Effector memory CD8-positive, alpha-beta T cell (primary cell): ENCODE results near the gene NUDCD3.

Experiments used
- ATAC-seq: fragments of 150-1000 bp; cut with Tn5 transposase; replicated peaks from 2 replicates; pipeline ENCODE4 v1.10.0; 2021; ENCODE audit warnings: mild to moderate bottlenecking, moderate library complexity
- DNase-seq, 3 experiments: peaks; one replicate each; pipeline ENCODE4 v3.0.0; 2021
- H3K27ac Mint-ChIP-seq, 2 donors: one replicate each; pipeline ENCODE4 v1.8.0; 2022; ENCODE audit warnings: mild to moderate bottlenecking in 2 of 2, mixed read lengths in 2 of 2, moderate library complexity in 2 of 2
- H3K27me3 Mint-ChIP-seq, 2 donors: one replicate each; pipeline ENCODE4 v1.8.0; 2022; ENCODE audit warnings: mixed read lengths in 2 of 2
- H3K36me3 Mint-ChIP-seq: one replicate; pipeline ENCODE4 v1.8.0; 2022; ENCODE audit warnings: mild to moderate bottlenecking, moderate library complexity, mixed read lengths; ENCODE audit not compliant: insufficient read depth
- H3K4me1 Mint-ChIP-seq, 2 donors: one replicate each; pipeline ENCODE4 v1.8.0; 2022; ENCODE audit warnings: low read depth in 2 of 2, mixed read lengths in 2 of 2
- H3K4me3 Mint-ChIP-seq, 2 donors: one replicate each; pipeline ENCODE4 v1.8.0; 2022; ENCODE audit warnings: mild to moderate bottlenecking in 2 of 2, mixed read lengths in 2 of 2, moderate library complexity in 2 of 2
- H3K9me3 Mint-ChIP-seq, 2 donors: one replicate each; pipeline ENCODE4 v1.8.0; 2022; ENCODE audit warnings: mixed read lengths in 2 of 2

Gene NUDCD3

GRCh38 chr7:44467217-44467548, 23.3 kb downstream of the NUDCD3 start:
- no peaks in the 10 kb centered on the region for H3K27me3 Mint-ChIP-seq
- ATAC-seq (no peak), DNase-seq (no peak)
- peaks cover 43 to 54% of the 10 kb centered on the region in 2 donors for H3K4me1 Mint-ChIP-seq
- no peaks in the 10 kb centered on the region for H3K9me3 Mint-ChIP-seq
- H3K27ac Mint-ChIP-seq: peak overlapping the region in 1 of 2 donors; percentile 80
- peaks cover 41% of the 10 kb centered on the region for H3K36me3 Mint-ChIP-seq
- H3K4me3 Mint-ChIP-seq: peak overlapping the region; percentile 15 to 43

- peak; percentile 78 for ATAC-seq
- Mint-ChIP-seq H3K36me3 (peaks cover 38% of the 10 kb centered on the region), H3K9me3 (no peaks in the 10 kb centered on the region), H3K27me3 (no peaks in the 10 kb centered on the region), H3K4me1 (peaks cover 41 to 56% of the 10 kb centered on the region in 2 donors), H3K4me3 (peak overlapping the region; percentile 15 to 43), H3K27ac (peak overlapping the region in 1 of 2 donors; percentile 80)
- no peak for DNase-seq
Observed at GRCh38 chr7:44466300-44467216, 23.9 kb downstream of the NUDCD3 start.

GRCh38 chr7:44465490-44465889, 25.0 kb downstream of the NUDCD3 start:
- H3K4me1 Mint-ChIP-seq: peaks cover 44 to 59% of the 10 kb centered on the region in 2 donors
- no peak for ATAC-seq
- H3K4me3 Mint-ChIP-seq: no peak overlapping the region
- H3K36me3 Mint-ChIP-seq: peaks cover 33% of the 10 kb centered on the region
- DNase-seq: no peak
- no peak overlapping the region for H3K27ac Mint-ChIP-seq
- no peaks in the 10 kb centered on the region for H3K9me3 Mint-ChIP-seq
- no peaks in the 10 kb centered on the region for H3K27me3 Mint-ChIP-seq

GRCh38 chr7:44463169-44463808, 27.2 kb downstream of the NUDCD3 start:
- DNase-seq: no peak
- H3K4me3 Mint-ChIP-seq: no peak overlapping the region
- H3K9me3 Mint-ChIP-seq: no peaks in the 10 kb centered on the region
- no peaks in the 10 kb centered on the region for H3K27me3 Mint-ChIP-seq
- no peak overlapping the region for H3K27ac Mint-ChIP-seq
- peaks cover 29% of the 10 kb centered on the region for H3K36me3 Mint-ChIP-seq
- peaks cover 37 to 53% of the 10 kb centered on the region in 2 donors for H3K4me1 Mint-ChIP-seq
- ATAC-seq: no peak

GRCh38 chr7:44461387-44461786, 29.1 kb downstream of the NUDCD3 start:
- H3K27ac Mint-ChIP-seq: peak overlapping the region in 1 of 2 donors; percentile 40
- no peak for DNase-seq
- peak; percentile 11 for ATAC-seq
- peaks cover 31 to 54% of the 10 kb centered on the region in 2 donors for H3K4me1 Mint-ChIP-seq
- H3K9me3 Mint-ChIP-seq: no peaks in the 10 kb centered on the region
- no peaks in the 10 kb centered on the region for H3K27me3 Mint-ChIP-seq
- peak overlapping the region; percentile 18 to 63 for H3K4me3 Mint-ChIP-seq
- peaks cover 15% of the 10 kb centered on the region for H3K36me3 Mint-ChIP-seq

- DNase-seq (peak; percentile 56 to 61 (median 61)), ATAC-seq (peak; percentile 99)
- peaks cover 15% of the 10 kb centered on the region for H3K36me3 Mint-ChIP-seq
- peaks cover 29 to 56% of the 10 kb centered on the region in 2 donors for H3K4me1 Mint-ChIP-seq
- H3K4me3 Mint-ChIP-seq: peak overlapping the region; percentile 18 to 63
- H3K27ac Mint-ChIP-seq: peak overlapping the region; percentile 1 to 46
- no peaks in the 10 kb centered on the region for H3K27me3 Mint-ChIP-seq
- H3K9me3 Mint-ChIP-seq: no peaks in the 10 kb centered on the region
Observed at GRCh38 chr7:44460325-44460724, 30.1 kb downstream of the NUDCD3 start.

- H3K36me3 Mint-ChIP-seq: peaks cover 13% of the 10 kb centered on the region
- H3K4me1 Mint-ChIP-seq: peaks cover 21 to 44% of the 10 kb centered on the region in 2 donors
- no peaks in the 10 kb centered on the region for H3K9me3 Mint-ChIP-seq
- no peak overlapping the region for H3K4me3 Mint-ChIP-seq
- no peak for DNase-seq
- H3K27ac Mint-ChIP-seq: no peak overlapping the region
- H3K27me3 Mint-ChIP-seq: no peaks in the 10 kb centered on the region
- ATAC-seq: no peak
Observed at GRCh38 chr7:44455155-44455554, 35.3 kb downstream of the NUDCD3 start.

- H3K27ac Mint-ChIP-seq: no peak overlapping the region
- H3K4me3 Mint-ChIP-seq: no peak overlapping the region
- peaks cover 13% of the 10 kb centered on the region for H3K36me3 Mint-ChIP-seq
- H3K9me3 Mint-ChIP-seq: no peaks in the 10 kb centered on the region
- H3K27me3 Mint-ChIP-seq: no peaks in the 10 kb centered on the region
- H3K4me1 Mint-ChIP-seq: peaks cover 22 to 38% of the 10 kb centered on the region in 2 donors
- DNase-seq (no peak), ATAC-seq (peak; percentile 71)
Observed at GRCh38 chr7:44454348-44454747, 36.1 kb downstream of the NUDCD3 start.

- peaks cover 27 to 37% of the 10 kb centered on the region in 2 donors for H3K4me1 Mint-ChIP-seq
- H3K4me3 Mint-ChIP-seq: no peak overlapping the region
- ATAC-seq: no peak
- no peaks in the 10 kb centered on the region for H3K9me3 Mint-ChIP-seq
- DNase-seq: no peak
- peaks cover 18% of the 10 kb centered on the region for H3K36me3 Mint-ChIP-seq
- H3K27me3 Mint-ChIP-seq: no peaks in the 10 kb centered on the region
- no peak overlapping the region for H3K27ac Mint-ChIP-seq
Observed at GRCh38 chr7:44451123-44451522, 39.3 kb downstream of the NUDCD3 start.

GRCh38 chr7:44449584-44449928, 40.9 kb downstream of the NUDCD3 start:
- DNase-seq (no peak), ATAC-seq (no peak)
- Mint-ChIP-seq H3K4me1 (peaks cover 29 to 33% of the 10 kb centered on the region in 2 donors), H3K27ac (no peak overlapping the region), H3K4me3 (no peak overlapping the region), H3K9me3 (no peaks in the 10 kb centered on the region), H3K36me3 (peaks cover 26% of the 10 kb centered on the region), H3K27me3 (no peaks in the 10 kb centered on the region)

- no peak for ATAC-seq
- H3K36me3 Mint-ChIP-seq: peaks cover 30% of the 10 kb centered on the region
Observed at GRCh38 chr7:44448922-44449583, 41.4 kb downstream of the NUDCD3 start.

GRCh38 chr7:44447874-44448425, 42.5 kb downstream of the NUDCD3 start:
- DNase-seq (no peak), ATAC-seq (no peak)
- peaks cover 30% of the 10 kb centered on the region in 2 donors for H3K4me1 Mint-ChIP-seq
- H3K27ac Mint-ChIP-seq: peak overlapping the region in 1 of 2 donors; percentile 56
- H3K27me3 Mint-ChIP-seq: no peaks in the 10 kb centered on the region
- no peaks in the 10 kb centered on the region for H3K9me3 Mint-ChIP-seq
- H3K4me3 Mint-ChIP-seq: no peak overlapping the region
- H3K36me3 Mint-ChIP-seq: peaks cover 30% of the 10 kb centered on the region

More at GRCh38 chr7:44448922-44449583, 41.4 kb downstream of the NUDCD3 start:
- Mint-ChIP-seq H3K4me1 (peaks cover 30% of the 10 kb centered on the region in 2 donors), H3K27ac (peak overlapping the region in 1 of 2 donors; percentile 3), H3K9me3 (no peaks in the 10 kb centered on the region), H3K4me3 (no peak overlapping the region), H3K27me3 (no peaks in the 10 kb centered on the region)
- DNase-seq: no peak

GRCh38 chr7:44445986-44446671, 44.3 kb downstream of the NUDCD3 start:
- Mint-ChIP-seq H3K27me3 (no peaks in the 10 kb centered on the region), H3K36me3 (peaks cover 26% of the 10 kb centered on the region), H3K27ac (peak overlapping the region in 1 of 2 donors; percentile 7), H3K9me3 (no peaks in the 10 kb centered on the region), H3K4me1 (peaks cover 35 to 36% of the 10 kb centered on the region in 2 donors), H3K4me3 (no peak overlapping the region)
- no peak for DNase-seq
- no peak for ATAC-seq
